ENCODE results near the gene OVOL1. TPM values are rescaled to one million over a fixed set of nuclear protein-coding genes. Genes with fewer than 3 reads are reported as not detected.

Gene OVOL1
- total and polyA plus RNA-seq, 2 of the 8 experiments (the other 6 are each of a cell fraction or from before 2014, with no cell fraction given): 2.6 to 3.4 TPM

DNA sequence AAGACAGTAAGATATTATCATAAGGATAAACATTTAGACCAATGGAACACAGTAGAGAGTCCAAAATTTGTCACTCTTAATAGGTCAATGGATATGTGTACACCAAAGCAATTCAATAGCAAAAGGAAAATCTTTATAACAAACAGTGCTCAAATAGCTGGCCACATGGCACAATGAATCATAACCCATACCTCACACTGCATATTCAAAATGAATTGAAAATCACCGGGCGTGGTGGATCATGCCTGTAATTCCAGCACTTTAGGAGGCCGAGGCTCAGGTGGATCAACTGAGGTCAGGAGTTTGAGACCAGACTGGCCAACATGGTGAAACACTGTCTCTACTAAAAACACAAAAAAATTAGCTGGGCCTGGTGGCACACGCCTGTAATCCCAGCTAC is 55.3 kb downstream of the OVOL1 start:
- no peak overlapping the region for H3K4ac ChIP-seq (replicated peaks; ENCODE audit: insufficient read length, low read depth, low read length)
- no peak overlapping the region for H4K8ac ChIP-seq (ENCODE audit: extremely low read depth, insufficient read depth, low read length)
- WGBS, 2 experiments (ENCODE audit: extremely low coverage in 1 of 2, insufficient coverage in 1 of 2, insufficient read length in 1 of 2, insufficient replicate concordance in 2 of 2, low coverage in 1 of 2, low lambda C conversion rate in 2 of 2, missing lambda C conversion rate in 1 of 2): 95% methylated on average over 4 of the region's 4 CpGs; no CpG with 5 or more reads in 1 of the 2 experiments
- no peak overlapping the region for H3K14ac ChIP-seq (ENCODE audit: insufficient read length)
- no peak overlapping the region for H3K23ac ChIP-seq (ENCODE audit: insufficient read length)
- no peaks in the 10 kb centered on the region for H3K79me1 ChIP-seq (ENCODE audit: low read depth, low read length)
- FAIRE-seq: no peak
- no peak overlapping the region for H3K56ac ChIP-seq (replicated peaks; ENCODE audit: insufficient read length, low read depth, low read length)
- H4K5ac ChIP-seq (ENCODE audit: insufficient read length, low read depth, low read length): no peak overlapping the region
- H3K18ac ChIP-seq (ENCODE audit: extremely low read depth, low read length): no peak overlapping the region
- no peak overlapping the region for H2BK12ac ChIP-seq (ENCODE audit: low read depth, low read length)
- no peak for DNase-seq (ENCODE audit: low read depth in 1 of 2, low spot score in 2 of 2)
- H3K27ac ChIP-seq (ENCODE audit: low read depth, low read length): no peak overlapping the region
- H2AK5ac ChIP-seq (ENCODE audit: low read depth, low read length): no peak overlapping the region
- H3K23me2 ChIP-seq (ENCODE audit: low read depth, low read length): no peaks in the 10 kb centered on the region
- H3K4me2 ChIP-seq (ENCODE audit: insufficient read depth in 1 of 2, low read depth in 2 of 2, low read length in 2 of 2): no peak overlapping the region
- H3K9ac ChIP-seq (replicated peaks in 1 of 4; ENCODE audit: extremely low read depth in 1 of 4, low read depth in 3 of 4, low read length in 3 of 4): no peak overlapping the region
- no peak overlapping the region for H2BK120ac ChIP-seq (replicated peaks; ENCODE audit: low read depth, low read length)
- POLR2A ChIA-PET (ENCODE audit: partially characterized antibody): interaction anchor here (1.5 to 38.3 kb wide), 2 partner anchors 9 to 33 kb away, joined by 5 to 1071 read pairs; partner anchors contain the start of genes CCDC85B, CFL1, CTSW and EFEMP2
- no peak overlapping the region for H2AFZ ChIP-seq (ENCODE audit: low read length)
- no peaks in the 10 kb centered on the region for H4K20me1 ChIP-seq (replicated peaks in 1 of 2; ENCODE audit: control insufficient read depth in 1 of 2, insufficient read depth in 2 of 2, low read length in 2 of 2)
- no peaks in the 10 kb centered on the region for H3K9me3 ChIP-seq (ENCODE audit: insufficient read depth in 2 of 2, low read depth in 1 of 2, low read length in 1 of 2)
- H4K91ac ChIP-seq (replicated peaks; ENCODE audit: insufficient read length, low read length): no peak overlapping the region
- H2BK5ac ChIP-seq (ENCODE audit: low read depth, low read length): no peak overlapping the region
- no peaks in the 10 kb centered on the region for H3K4me1 ChIP-seq (replicated peaks in 1 of 4; ENCODE audit: control insufficient read depth in 3 of 4, insufficient read depth in 4 of 4, low read length in 3 of 4)
- no peaks in the 10 kb centered on the region for H3K79me2 ChIP-seq (ENCODE audit: control insufficient read depth in 1 of 2, insufficient read depth in 2 of 2, low read length in 2 of 2)
- no peak overlapping the region for H2BK20ac ChIP-seq (ENCODE audit: low read length)
- H3K4me3 ChIP-seq (ENCODE audit: extremely low read depth in 1 of 4, insufficient read depth in 2 of 4, low read depth in 3 of 4, low read length in 4 of 4): no peak overlapping the region
- CTCF ChIA-PET (ENCODE audit: partially characterized antibody): interaction anchor here (1.9 to 15.2 kb wide), 3 partner anchors 9 to 43 kb away, joined by 7 to 283 read pairs (median 48); partner anchors contain the start of genes CCDC85B, CTSW, FIBP and SNX32
- no peaks in the 10 kb centered on the region for H3K27me3 ChIP-seq (replicated peaks in 1 of 4; ENCODE audit: control insufficient read depth in 3 of 4, extremely low read depth in 1 of 4, insufficient read depth in 3 of 4, low read length in 3 of 4)
- H3K36me3 ChIP-seq (ENCODE audit: control insufficient read depth in 2 of 4, insufficient read depth in 4 of 4, low read length in 3 of 4): no peaks in the 10 kb centered on the region
- H2BK15ac ChIP-seq (ENCODE audit: low read length): no peak overlapping the region
- TF ChIP-seq POLR2A (IDR thresholded peaks at IDR 0.05; ENCODE audit: control extremely low read depth in 1 of 2, low read depth in 2 of 2, low read length in 2 of 2) (no peak), SIRT6 (IDR thresholded peaks at IDR 0.05; ENCODE audit: low read length) (no peak), CBX5 (IDR thresholded peaks at IDR 0.05; ENCODE audit: low read depth, low read length) (no peak), TCF12 (IDR thresholded peaks at IDR 0.05; ENCODE audit: low read depth, low read length) (no peak), SAP30 (IDR thresholded peaks at IDR 0.05; ENCODE audit: insufficient read depth, insufficient replicate concordance, low read length) (no peak), POLR2AphosphoS5 (IDR thresholded peaks at IDR 0.05; ENCODE audit: low read depth, low read length) (no peak), RNF2 (IDR thresholded peaks at IDR 0.05; ENCODE audit: borderline replicate concordance, low read depth, low read length, missing control alignments, poor library complexity, severe bottlenecking) (no peak), CTBP2 (IDR thresholded peaks at IDR 0.05; ENCODE audit: borderline replicate concordance, insufficient read depth, insufficient read length, low read length) (no peak), CREB1 (IDR thresholded peaks at IDR 0.05) (no peak), KDM4A (IDR thresholded peaks at IDR 0.05; ENCODE audit: low read depth, low read length, severe bottlenecking) (no peak), TAF7 (optimal IDR thresholded peaks at IDR 0.05; ENCODE audit: borderline replicate concordance, low read depth, low read length) (no peak), KDM5A (IDR thresholded peaks at IDR 0.05; ENCODE audit: low read length) (no peak)
- TF ChIP-seq, protein P1, sequence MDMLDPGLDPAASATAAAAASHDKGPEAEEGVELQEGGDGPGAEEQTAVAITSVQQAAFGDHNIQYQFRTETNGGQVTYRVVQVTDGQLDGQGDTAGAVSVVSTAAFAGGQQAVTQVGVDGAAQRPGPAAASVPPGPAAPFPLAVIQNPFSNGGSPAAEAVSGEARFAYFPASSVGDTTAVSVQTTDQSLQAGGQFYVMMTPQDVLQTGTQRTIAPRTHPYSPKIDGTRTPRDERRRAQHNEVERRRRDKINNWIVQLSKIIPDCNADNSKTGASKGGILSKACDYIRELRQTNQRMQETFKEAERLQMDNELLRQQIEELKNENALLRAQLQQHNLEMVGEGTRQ (IDR thresholded peaks at IDR 0.05; ENCODE audit: low read length): no peak
